PC-9 (cell line): ENCODE measurements around the gene PROZ. TPM values are rescaled to one million over a fixed set of nuclear protein-coding genes. Genes with fewer than 3 reads are reported as not detected.

Source experiments
- BruUV-seq: library from RNA; stranded (reverse); fragments of 400-500 nt; replicated peaks from 2 replicates; lab custom pipeline; 2021; lab: Mats Ljungman, UMichigan
- CTCF ChIA-PET: fragments of 300-600 bp; sonication (Branson Sonifier 250); formaldehyde crosslinking; loops from one replicate; lab custom pipeline; 2022; ENCODE audit warnings: antibody characterized with exemption; lab: Charles Lee
- POLR2A ChIA-PET: fragments of 300-600 bp; sonication (Branson Sonifier 250); formaldehyde crosslinking; loops from one replicate; lab custom pipeline; 2022; ENCODE audit warnings: antibody characterized with exemption; ENCODE audit not compliant: unreplicated experiment; lab: Charles Lee
- DNase-seq, 2 experiments: peaks; one replicate each; pipeline versions ENCODE4 v3.0.0 to v3.0.0-alpha.2; 2015 to 2022; ENCODE audit warnings: mixed read lengths in 1 of 2
- H2AFZ ChIP-seq: fragments of 200-600 bp; sonication (generic); 2 replicates; pipeline ENCODE4 v1.8.1; 2017; ENCODE audit warnings: antibody characterized with exemption
- H3F3A ChIP-seq: fragments of 200-600 bp; sonication (generic); 2 replicates; pipeline ENCODE4 v1.8.1; 2017; ENCODE audit warnings: antibody characterized with exemption, mild to moderate bottlenecking, low read depth; ENCODE audit not compliant: insufficient read depth
- H3K27ac ChIP-seq: fragments of 200-600 bp; sonication (generic); 2 replicates; pipeline ENCODE4 v1.6.1; 2016; ENCODE audit warnings: mixed run types
- H3K27me3 ChIP-seq: fragments of 200-600 bp; sonication (generic); 2 replicates; pipeline ENCODE4 v1.6.1; 2016; ENCODE audit warnings: low read depth, mixed run types; ENCODE audit not compliant: insufficient read depth
- H3K36me3 ChIP-seq: fragments of 200-600 bp; sonication (generic); 2 replicates; pipeline ENCODE4 v1.6.1; 2016; ENCODE audit warnings: low read depth, mixed run types
- H3K4me1 ChIP-seq: fragments of 200-600 bp; sonication (generic); replicated peaks from 2 replicates; pipeline ENCODE4 v1.6.1; 2016; ENCODE audit warnings: mixed run types; ENCODE audit not compliant: insufficient read depth
- H3K4me2 ChIP-seq: fragments of 200-600 bp; sonication (generic); 2 replicates; pipeline ENCODE4 v1.6.1; 2017; ENCODE audit warnings: mixed run types
- H3K4me3 ChIP-seq: fragments of 200-600 bp; sonication (generic); 2 replicates; pipeline ENCODE4 v1.6.1; 2016; ENCODE audit warnings: mixed run types
- H3K79me2 ChIP-seq: fragments of 200-600 bp; sonication (generic); 2 replicates; pipeline ENCODE4 v1.6.1; 2017; ENCODE audit warnings: low read depth, mixed run types
- H3K9me2 ChIP-seq: fragments of 200-600 bp; sonication (generic); 2 replicates; pipeline ENCODE4 v1.8.1; 2017; ENCODE audit warnings: mild to moderate bottlenecking; ENCODE audit not compliant: insufficient read depth
- H3K9me3 ChIP-seq: fragments of 200-600 bp; sonication (generic); 2 replicates; pipeline ENCODE4 v1.8.1; 2016; ENCODE audit warnings: low read depth; ENCODE audit not compliant: insufficient read depth
- H4K20me1 ChIP-seq: fragments of 200-600 bp; sonication (generic); 2 replicates; pipeline ENCODE4 v1.8.1; 2017; ENCODE audit not compliant: insufficient read depth
- CTCF ChIP-seq: fragments of 200-600 bp; sonication (generic); conservative IDR thresholded peaks from 2 replicates; pipeline ENCODE4 v1.6.1; 2017; ENCODE audit warnings: mixed run types, antibody characterized with exemption, mild to moderate bottlenecking, moderate library complexity
- EZH2 ChIP-seq: fragments of 200-600 bp; sonication (generic); IDR thresholded peaks from 2 replicates; pipeline ENCODE4 v1.8.0; 2017; ENCODE audit warnings: antibody characterized with exemption, low read depth
- intact Hi-C: fragments of 100-400 bp; cut with micrococcal nuclease; formaldehyde crosslinking; loops from one replicate; pipeline ENCODE4 v1.10.0; 2022; ENCODE audit not compliant: unreplicated experiment
- total RNA-seq: library from RNA; stranded (reverse); gene quantifications from 2 replicates; pipeline ENCODE4 v1.2.3, GENCODE V29; 2021

Gene PROZ
- total RNA-seq, 1 experiment from 2014 or later: not detected

- H2AFZ ChIP-seq: no peak overlapping the region
- no peaks in the 10 kb centered on the region for H3K79me2 ChIP-seq
- H4K20me1 ChIP-seq: no peaks in the 10 kb centered on the region
- ChIA-PET POLR2A (no interaction called here), CTCF (interaction anchor here (0.6 kb wide), 1 partner anchor 28 kb away, joined by 9 read pairs; no protein-coding TSS in a partner anchor)
- H3F3A ChIP-seq: peaks cover 8% of the 10 kb centered on the region; the same call in 1 of the 2 replicates
- no TSS peak for BruUV-seq
- H3K9me2 ChIP-seq: no peaks in the 10 kb centered on the region
- DNase-seq: no peak
- H3K27me3 ChIP-seq: peaks cover 25% of the 10 kb centered on the region
- H3K36me3 ChIP-seq: no peaks in the 10 kb centered on the region
- intact Hi-C loops: no loop called here
- H3K4me1 ChIP-seq: peaks cover 6% of the 10 kb centered on the region; the same call in 1 of the 2 replicates
- TF ChIP-seq CTCF (no peak), EZH2 (no peak)
- no peaks in the 10 kb centered on the region for H3K9me3 ChIP-seq
- H3K4me2 ChIP-seq: no peak overlapping the region
- no peak overlapping the region for H3K4me3 ChIP-seq
- no peak overlapping the region for H3K27ac ChIP-seq
These were observed 1.1 kb upstream of the PROZ start for GRCh38 chr13:113157206-113157928.

GRCh38 chr13:113158946-113159345, 498 bp downstream of the PROZ start:
- Histone ChIP-seq H4K20me1 (no peaks in the 10 kb centered on the region), H3K9me2 (no peaks in the 10 kb centered on the region), H3K4me2 (no peak overlapping the region), H3K4me3 (no peak overlapping the region), H3K79me2 (no peaks in the 10 kb centered on the region), H3K27ac (no peak overlapping the region), H3K36me3 (no peaks in the 10 kb centered on the region), H3F3A (peaks cover 4% of the 10 kb centered on the region; the same call in 1 of the 2 replicates), H3K27me3 (peaks cover 25% of the 10 kb centered on the region), H2AFZ (no peak overlapping the region), H3K9me3 (no peaks in the 10 kb centered on the region), H3K4me1 (no peaks in the 10 kb centered on the region)
- DNase-seq: no peak
- CTCF ChIA-PET: no interaction called here
- no TSS peak for BruUV-seq
- POLR2A ChIA-PET: no interaction called here
- intact Hi-C loops: no loop called here
- TF ChIP-seq CTCF (no peak), EZH2 (no peak)

GRCh38 chr13:113159701-113160100, 1.3 kb downstream of the PROZ start:
- TF ChIP-seq EZH2 (no peak), CTCF (no peak)
- peaks cover 4% of the 10 kb centered on the region; the same call in 1 of the 2 replicates for H3F3A ChIP-seq
- H4K20me1 ChIP-seq: no peaks in the 10 kb centered on the region
- no peaks in the 10 kb centered on the region for H3K9me2 ChIP-seq
- no peaks in the 10 kb centered on the region for H3K36me3 ChIP-seq
- ChIA-PET POLR2A (no interaction called here), CTCF (no interaction called here)
- intact Hi-C loops: no loop called here
- no peak overlapping the region for H3K27ac ChIP-seq
- no peak overlapping the region for H3K4me3 ChIP-seq
- no peak overlapping the region for H3K4me2 ChIP-seq
- no TSS peak for BruUV-seq
- DNase-seq: no peak
- H3K9me3 ChIP-seq: no peaks in the 10 kb centered on the region
- peaks cover 25% of the 10 kb centered on the region for H3K27me3 ChIP-seq
- no peaks in the 10 kb centered on the region for H3K4me1 ChIP-seq
- H3K79me2 ChIP-seq: no peaks in the 10 kb centered on the region
- no peak overlapping the region for H2AFZ ChIP-seq
